HG02840 (cell line): ENCODE measurements around the gene ANO6.
A peak's percentile ranks its signal among the peaks of the same experiment; 100 is the strongest.
"Not testable (repeated sequence)": the region's sequence is repeated elsewhere in the genome, so short reads cannot be mapped to it uniquely, and the experiment has no call there.

Experiments used
- ATAC-seq: cut with Tn5 transposase; IDR thresholded peaks from one replicate; pipeline ENCODE4 v1.9.1; 2021; ENCODE audit warnings: mild to moderate bottlenecking, moderate library complexity, moderate number of reproducible peaks; ENCODE audit not compliant: unreplicated experiment, low FRiP score

The ANO6 gene

GRCh38 chr12:45379261-45379660 is 163.4 kb downstream of the ANO6 start:
- no peak for ATAC-seq

- no peak for ATAC-seq
These were observed 165.5 kb downstream of the ANO6 start for GRCh38 chr12:45381351-45381750.

- ATAC-seq: no peak
These were observed 172.7 kb downstream of the ANO6 start for GRCh38 chr12:45388545-45388944.

GRCh38 chr12:45389426-45389825 is 173.5 kb downstream of the ANO6 start:
- no peak for ATAC-seq

GRCh38 chr12:45397499-45397898 is 181.6 kb downstream of the ANO6 start:
- not testable (repeated sequence) for ATAC-seq

- ATAC-seq: no peak
These were observed 182.7 kb downstream of the ANO6 start for GRCh38 chr12:45398552-45398951.

GRCh38 chr12:45400991-45401390 is 185.1 kb downstream of the ANO6 start:
- no peak for ATAC-seq

GRCh38 chr12:45402288-45402687 is 186.4 kb downstream of the ANO6 start:
- ATAC-seq: no peak

- ATAC-seq: no peak
These were observed 191.3 kb downstream of the ANO6 start for GRCh38 chr12:45406988-45407850.

- no peak for ATAC-seq
These were observed 192.3 kb downstream of the ANO6 start for GRCh38 chr12:45407981-45408728.

GRCh38 chr12:45408729-45409114 is 192.8 kb downstream of the ANO6 start:
- no peak for ATAC-seq

GRCh38 chr12:45409966-45410365 is 194.1 kb downstream of the ANO6 start:
- no peak for ATAC-seq

- no peak for ATAC-seq
These were observed 195.7 kb downstream of the ANO6 start for GRCh38 chr12:45411626-45412025.

- ATAC-seq: peak; percentile 82
These were observed 199.5 kb downstream of the ANO6 start for GRCh38 chr12:45415393-45415817.

GRCh38 chr12:45416126-45416525 is 200.2 kb downstream of the ANO6 start:
- no peak for ATAC-seq

GRCh38 chr12:45418520-45418919 is 202.6 kb downstream of the ANO6 start:
- ATAC-seq: no peak

GRCh38 chr12:45419317-45419814 is 203.5 kb downstream of the ANO6 start:
- no peak for ATAC-seq

- ATAC-seq: no peak
These were observed 205.8 kb downstream of the ANO6 start for GRCh38 chr12:45421736-45422135.

GRCh38 chr12:45423931-45424330 is 208.0 kb downstream of the ANO6 start:
- ATAC-seq: no peak

- ATAC-seq: no peak
These were observed 209.5 kb downstream of the ANO6 start for GRCh38 chr12:45425426-45425825.

- ATAC-seq: no peak
These were observed 210.4 kb downstream of the ANO6 start for GRCh38 chr12:45426294-45426693.
